ENCODE measurements around the gene LY6G6D.

GRCh38 chr6:31683591-31683990 lies 31.6 kb upstream of the LY6G6D start:
- TF ChIP-seq CTCF (conservative IDR thresholded peaks at IDR 0.05) (no peak), ZFX (IDR thresholded peaks at IDR 0.05) (no peak)
